ENCODE data around the gene DLG2. TPM values are rescaled to one million over a fixed set of nuclear protein-coding genes. Genes with fewer than 3 reads are reported as not detected.

Gene DLG2
- polyA plus RNA-seq, 3 donors: 0.24 to 0.39 TPM; not detected in 1

- no peaks in the 10 kb centered on the region for H3K36me3 ChIP-seq (replicated peaks in 1 of 2; ENCODE audit: control insufficient read depth in 1 of 2, insufficient read depth in 2 of 2, low read length in 2 of 2)
Observed at GRCh38 chr11:84871116-84871515, 756.0 kb downstream of the DLG2 start.

DNA sequence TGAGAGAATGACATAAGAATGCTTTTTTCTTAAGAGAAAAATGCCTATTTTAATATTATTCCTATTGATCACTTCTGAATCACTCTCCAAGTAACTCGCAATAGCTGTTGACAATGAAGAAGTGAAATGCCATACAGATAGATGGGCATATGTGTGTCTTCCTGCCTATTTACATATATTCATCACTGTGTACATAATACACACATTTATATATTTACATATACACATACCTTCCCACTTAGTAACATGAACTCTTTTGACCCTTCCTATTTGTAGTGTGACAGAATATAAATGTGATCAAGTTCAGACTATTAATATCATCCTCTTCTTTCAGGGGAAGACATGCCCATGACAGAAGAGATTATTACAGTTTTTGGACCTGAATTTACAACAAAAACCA is 756.7 kb downstream of the DLG2 start:
- H3K27ac ChIP-seq (ENCODE audit: low read depth in 1 of 2, low read length in 2 of 2): no peak overlapping the region
- H3K4me3 Mint-ChIP-seq: no peak overlapping the region
- DNase-seq: no peak
- H3K9ac ChIP-seq (ENCODE audit: insufficient read depth, low read length, poor library complexity, severe bottlenecking): no peak overlapping the region
- no peaks in the 10 kb centered on the region for H3K4me1 Mint-ChIP-seq
- no peaks in the 10 kb centered on the region for H3K27me3 ChIP-seq (ENCODE audit: control insufficient read depth in 2 of 2, insufficient read depth in 2 of 2, low read length in 2 of 2)
- WGBS (ENCODE audit: insufficient coverage): no CpG with 5 or more reads among the region's 1 CpG
- H3K4me2 ChIP-seq (replicated peaks; ENCODE audit: extremely low read depth, low read length, poor library complexity, severe bottlenecking): no peak overlapping the region
- H3K36me3 ChIP-seq (replicated peaks in 1 of 2; ENCODE audit: control insufficient read depth in 1 of 2, insufficient read depth in 2 of 2, low read length in 2 of 2): no peaks in the 10 kb centered on the region
- peaks cover 0 to 2% (median 0%) of the 10 kb centered on the region in 3 donors for H3K27me3 Mint-ChIP-seq (ENCODE audit: low read depth in 3 of 3)
- H3K4me1 ChIP-seq (ENCODE audit: control insufficient read depth in 1 of 2, insufficient read depth in 2 of 2, low read length in 2 of 2): no peaks in the 10 kb centered on the region
- TF ChIP-seq CTCF (IDR thresholded peaks at IDR 0.05): no peak
- no peaks in the 10 kb centered on the region for H3K79me2 ChIP-seq (ENCODE audit: insufficient read depth, low read length)
- no peak overlapping the region for H3K4me3 ChIP-seq (replicated peaks in 1 of 3; ENCODE audit: low read depth in 2 of 3, low read length in 3 of 3)
- intact Hi-C loops (cut with micrococcal nuclease): no loop called here
- no peak overlapping the region for H3K27ac Mint-ChIP-seq
- H4K20me1 ChIP-seq (ENCODE audit: insufficient read depth, low read length): no peaks in the 10 kb centered on the region
- no peaks in the 10 kb centered on the region for H3K9me3 ChIP-seq (replicated peaks in 1 of 2; ENCODE audit: control insufficient read depth in 1 of 2, insufficient read depth in 1 of 2, low read length in 2 of 2)
- H2AFZ ChIP-seq (ENCODE audit: insufficient read depth, low read depth, low read length, poor library complexity, severe bottlenecking): no peak overlapping the region
- peaks cover 0 to 6% (median 2%) of the 10 kb centered on the region in 7 donors for H3K9me3 Mint-ChIP-seq
- H3K36me3 Mint-ChIP-seq: no peaks in the 10 kb centered on the region

More at GRCh38 chr11:84871116-84871515, 756.0 kb downstream of the DLG2 start:
- no peak for TF ChIP-seq CTCF (IDR thresholded peaks at IDR 0.05)
- Mint-ChIP-seq H3K9me3 (peaks cover 0 to 6% (median 3%) of the 10 kb centered on the region in 7 donors), H3K36me3 (no peaks in the 10 kb centered on the region), H3K4me3 (no peak overlapping the region), H3K4me1 (no peaks in the 10 kb centered on the region), H3K27ac (no peak overlapping the region), H3K27me3 (ENCODE audit: low read depth in 3 of 3) (peaks cover 0 to 2% (median 0%) of the 10 kb centered on the region in 3 donors)
- intact Hi-C loops (cut with micrococcal nuclease): no loop called here
- no peak overlapping the region for H3K27ac ChIP-seq (ENCODE audit: low read depth in 1 of 2, low read length in 2 of 2)
- H3K9me3 ChIP-seq (replicated peaks in 1 of 2; ENCODE audit: control insufficient read depth in 1 of 2, insufficient read depth in 1 of 2, low read length in 2 of 2): no peaks in the 10 kb centered on the region
- 100% methylated on average over 1 of the region's 2 CpGs for WGBS (ENCODE audit: insufficient coverage)
- H2AFZ ChIP-seq (ENCODE audit: insufficient read depth, low read depth, low read length, poor library complexity, severe bottlenecking): no peak overlapping the region
- no peaks in the 10 kb centered on the region for H3K4me1 ChIP-seq (ENCODE audit: control insufficient read depth in 1 of 2, insufficient read depth in 2 of 2, low read length in 2 of 2)
- H3K27me3 ChIP-seq (ENCODE audit: control insufficient read depth in 2 of 2, insufficient read depth in 2 of 2, low read length in 2 of 2): no peaks in the 10 kb centered on the region
- no peak overlapping the region for H3K4me3 ChIP-seq (replicated peaks in 1 of 3; ENCODE audit: low read depth in 2 of 3, low read length in 3 of 3)
- no peak overlapping the region for H3K4me2 ChIP-seq (replicated peaks; ENCODE audit: extremely low read depth, low read length, poor library complexity, severe bottlenecking)
- no peaks in the 10 kb centered on the region for H3K79me2 ChIP-seq (ENCODE audit: insufficient read depth, low read length)
- no peak for DNase-seq
- H4K20me1 ChIP-seq (ENCODE audit: insufficient read depth, low read length): no peaks in the 10 kb centered on the region
- no peak overlapping the region for H3K9ac ChIP-seq (ENCODE audit: insufficient read depth, low read length, poor library complexity, severe bottlenecking)

Measured in CD14-positive monocyte (primary cell).